Activated CD4-positive, alpha-beta T cell treated with anti-CD3 and anti-CD28 coated beads, Interleukin-2, amount 10 ng/mL, durations not matched to agents 24 days and 14 days (primary cell): ENCODE data around the gene PCSK6. TPM values are rescaled to one million over a fixed set of nuclear protein-coding genes. Genes with fewer than 3 reads are reported as not detected.
A peak's percentile ranks its signal among the peaks of the same experiment; 100 is the strongest.
"Not testable (repeated sequence)": the region's sequence is repeated elsewhere in the genome, so short reads cannot be mapped to it uniquely, and the experiment has no call there.

ENCODE experiments used
- DNase-seq: peaks from one replicate; pipeline ENCODE4 v3.0.0; 2022
- H3K27ac Mint-ChIP-seq: one replicate; pipeline ENCODE4 v1.8.0; 2022; ENCODE audit warnings: mild to moderate bottlenecking, mixed read lengths
- H3K27me3 Mint-ChIP-seq: one replicate; pipeline ENCODE4 v1.8.0; 2022; ENCODE audit warnings: mixed read lengths
- H3K36me3 Mint-ChIP-seq: one replicate; pipeline ENCODE4 v1.8.0; 2022; ENCODE audit warnings: low read depth, mild to moderate bottlenecking, mixed read lengths
- H3K4me1 Mint-ChIP-seq: one replicate; pipeline ENCODE4 v1.8.0; 2021; ENCODE audit warnings: mixed read lengths
- H3K4me3 Mint-ChIP-seq: one replicate; pipeline ENCODE4 v1.8.0; 2022; ENCODE audit warnings: mild to moderate bottlenecking, moderate library complexity, mixed read lengths
- H3K9me3 Mint-ChIP-seq: one replicate; pipeline ENCODE4 v1.8.0; 2021; ENCODE audit warnings: mixed read lengths
- intact Hi-C: fragments of 100-400 bp; cut with micrococcal nuclease; formaldehyde crosslinking; loops from one replicate; pipeline ENCODE4 v1.15.1; 2023
- total RNA-seq: library from RNA; stranded (reverse); gene quantifications from 2 replicates; pipeline ENCODE4 v1.2.3, GENCODE V29; 2022

The PCSK6 gene
- total RNA-seq, 1 donor from 2014 or later = 5.4 TPM

- intact Hi-C loops = no loop called here
- peaks cover 4% of the 10 kb centered on the region for H3K4me1 Mint-ChIP-seq
- H3K27me3 Mint-ChIP-seq = no peaks in the 10 kb centered on the region
- H3K9me3 Mint-ChIP-seq = no peaks in the 10 kb centered on the region
- no peak for DNase-seq
- no peaks in the 10 kb centered on the region for H3K36me3 Mint-ChIP-seq
- H3K4me3 Mint-ChIP-seq = no peak overlapping the region
- no peak overlapping the region for H3K27ac Mint-ChIP-seq
These were observed 12.8 kb downstream of the PCSK6 start for GRCh38 chr15:101476756-101477155.

GRCh38 chr15:101474983-101475382, 14.5 kb downstream of the PCSK6 start:
- peaks cover 7% of the 10 kb centered on the region for H3K27me3 Mint-ChIP-seq
- no peaks in the 10 kb centered on the region for H3K36me3 Mint-ChIP-seq
- H3K9me3 Mint-ChIP-seq = no peaks in the 10 kb centered on the region
- no peak overlapping the region for H3K27ac Mint-ChIP-seq
- intact Hi-C loops = no loop called here
- no peak overlapping the region for H3K4me3 Mint-ChIP-seq
- no peak for DNase-seq
- H3K4me1 Mint-ChIP-seq = peaks cover 2% of the 10 kb centered on the region

DNA sequence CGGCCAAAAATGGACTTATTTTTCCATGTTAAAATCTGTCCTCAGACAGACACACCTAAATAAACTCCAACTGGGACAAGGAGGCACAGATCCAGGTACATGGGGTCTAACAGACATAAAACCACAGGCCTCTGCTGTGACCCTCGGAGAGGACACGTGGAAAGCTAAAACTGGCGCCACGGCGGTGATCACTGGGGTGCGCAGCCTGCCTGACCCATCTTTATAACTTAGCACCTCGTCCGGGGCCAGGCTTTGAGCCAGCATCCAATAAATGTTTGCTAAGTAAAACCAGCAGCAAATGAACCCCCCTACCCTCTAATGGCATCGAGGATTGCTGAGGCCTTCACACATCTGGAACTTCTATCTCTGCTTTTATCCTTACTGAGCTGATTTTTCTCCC, 15.3 kb downstream of the PCSK6 start:
- Mint-ChIP-seq H3K9me3 (no peaks in the 10 kb centered on the region), H3K4me3 (no peak overlapping the region), H3K4me1 (peaks cover 2% of the 10 kb centered on the region), H3K27me3 (peaks cover 7% of the 10 kb centered on the region), H3K27ac (no peak overlapping the region), H3K36me3 (no peaks in the 10 kb centered on the region)
- intact Hi-C loops = no loop called here
- DNase-seq = no peak

- no peaks in the 10 kb centered on the region for H3K36me3 Mint-ChIP-seq
- H3K9me3 Mint-ChIP-seq = no peaks in the 10 kb centered on the region
- peaks cover 2% of the 10 kb centered on the region for H3K4me1 Mint-ChIP-seq
- no peak overlapping the region for H3K27ac Mint-ChIP-seq
- H3K27me3 Mint-ChIP-seq = peaks cover 10% of the 10 kb centered on the region
- H3K4me3 Mint-ChIP-seq = no peak overlapping the region
- intact Hi-C loops = no loop called here
- DNase-seq = no peak
These were observed 17.5 kb downstream of the PCSK6 start for GRCh38 chr15:101472033-101472432.

- Mint-ChIP-seq H3K27me3 (peaks cover 10% of the 10 kb centered on the region), H3K36me3 (no peaks in the 10 kb centered on the region), H3K4me3 (no peak overlapping the region), H3K4me1 (peaks cover 2% of the 10 kb centered on the region), H3K9me3 (no peaks in the 10 kb centered on the region), H3K27ac (no peak overlapping the region)
- no peak for DNase-seq
- intact Hi-C loops = no loop called here
These were observed 18.8 kb downstream of the PCSK6 start for GRCh38 chr15:101470548-101471239.

- Mint-ChIP-seq H3K27me3 (peaks cover 10% of the 10 kb centered on the region), H3K4me3 (no peak overlapping the region), H3K27ac (no peak overlapping the region), H3K36me3 (no peaks in the 10 kb centered on the region), H3K9me3 (no peaks in the 10 kb centered on the region), H3K4me1 (peaks cover 2% of the 10 kb centered on the region)
- DNase-seq = no peak
- intact Hi-C loops = no loop called here
These were observed 19.8 kb downstream of the PCSK6 start for GRCh38 chr15:101469520-101470288.

- DNase-seq = no peak
- Mint-ChIP-seq H3K27ac (no peak overlapping the region), H3K4me1 (peaks cover 17% of the 10 kb centered on the region), H3K27me3 (peaks cover 8% of the 10 kb centered on the region), H3K36me3 (peaks cover 3% of the 10 kb centered on the region), H3K9me3 (peaks cover 4% of the 10 kb centered on the region), H3K4me3 (no peak overlapping the region)
- intact Hi-C loops = no loop called here
These were observed 23.3 kb downstream of the PCSK6 start for GRCh38 chr15:101466188-101466587.

GRCh38 chr15:101464999-101465669, 24.4 kb downstream of the PCSK6 start:
- H3K9me3 Mint-ChIP-seq = peaks cover 4% of the 10 kb centered on the region
- H3K4me1 Mint-ChIP-seq = peaks cover 25% of the 10 kb centered on the region
- peaks cover 3% of the 10 kb centered on the region for H3K27me3 Mint-ChIP-seq
- no peak for DNase-seq
- peaks cover 3% of the 10 kb centered on the region for H3K36me3 Mint-ChIP-seq
- peak overlapping the region; percentile 2 for H3K27ac Mint-ChIP-seq
- intact Hi-C loops = loop anchor here (5.0 kb wide), 1 partner anchor 187 kb away; the partner anchor contains the start of gene TM2D3
- no peak overlapping the region for H3K4me3 Mint-ChIP-seq

- Mint-ChIP-seq H3K4me3 (no peak overlapping the region), H3K4me1 (peaks cover 30% of the 10 kb centered on the region), H3K27me3 (peaks cover 3% of the 10 kb centered on the region), H3K27ac (no peak overlapping the region), H3K9me3 (peaks cover 4% of the 10 kb centered on the region), H3K36me3 (peaks cover 3% of the 10 kb centered on the region)
- intact Hi-C loops = loop anchor here (5.0 kb wide), 1 partner anchor 188 kb away; the partner anchor contains the start of gene TM2D3
- DNase-seq = no peak
These were observed 25.1 kb downstream of the PCSK6 start for GRCh38 chr15:101464256-101464998.

DNA sequence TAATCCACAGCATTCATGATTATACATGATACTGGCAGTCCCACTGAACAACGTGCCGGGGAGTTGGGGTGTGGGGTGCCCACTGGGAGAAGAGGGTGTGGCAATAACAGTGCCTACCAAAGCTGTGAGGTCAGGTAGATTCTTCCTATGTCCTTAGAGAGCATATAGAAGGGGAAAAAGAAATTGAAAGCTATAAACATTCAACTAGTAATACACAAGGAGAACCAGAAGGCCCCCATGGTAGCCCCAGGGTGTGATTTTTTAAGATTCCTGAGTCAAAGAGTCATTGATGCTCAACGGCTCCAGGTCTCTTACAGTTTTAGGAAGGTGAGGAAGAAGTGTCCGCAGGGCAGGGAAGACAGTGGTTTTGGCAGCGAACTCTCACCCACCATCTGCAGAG, 25.8 kb downstream of the PCSK6 start:
- not testable (repeated sequence) for DNase-seq, H3K36me3 Mint-ChIP-seq, H3K9me3 Mint-ChIP-seq, H3K27ac Mint-ChIP-seq, H3K4me3 Mint-ChIP-seq, H3K27me3 Mint-ChIP-seq
- intact Hi-C loops = loop anchor here (5.0 kb wide), 1 partner anchor 189 kb away; the partner anchor contains the start of gene TM2D3
- H3K4me1 Mint-ChIP-seq = peaks cover 30% of the 10 kb centered on the region

GRCh38 chr15:101463270-101463669, 26.2 kb downstream of the PCSK6 start:
- H3K4me3 Mint-ChIP-seq = no peak overlapping the region
- H3K9me3 Mint-ChIP-seq = peaks cover 4% of the 10 kb centered on the region
- DNase-seq = no peak
- H3K27ac Mint-ChIP-seq = no peak overlapping the region
- H3K36me3 Mint-ChIP-seq = peaks cover 3% of the 10 kb centered on the region
- H3K4me1 Mint-ChIP-seq = peaks cover 30% of the 10 kb centered on the region
- no peaks in the 10 kb centered on the region for H3K27me3 Mint-ChIP-seq
- intact Hi-C loops = loop anchor here (5.0 kb wide), 1 partner anchor 189 kb away; the partner anchor contains the start of gene TM2D3

GRCh38 chr15:101461097-101461496, 28.4 kb downstream of the PCSK6 start:
- H3K36me3 Mint-ChIP-seq = peaks cover 3% of the 10 kb centered on the region
- peaks cover 4% of the 10 kb centered on the region for H3K9me3 Mint-ChIP-seq
- H3K27ac Mint-ChIP-seq = peak overlapping the region; percentile 86
- no peaks in the 10 kb centered on the region for H3K27me3 Mint-ChIP-seq
- peaks cover 30% of the 10 kb centered on the region for H3K4me1 Mint-ChIP-seq
- intact Hi-C loops = loop anchor here (1.0 to 5.0 kb wide), 2 partner anchors 191 to 255 kb away; partner anchors contain the start of gene TM2D3
- H3K4me3 Mint-ChIP-seq = peak overlapping the region; percentile 47
- DNase-seq = no peak

DNA sequence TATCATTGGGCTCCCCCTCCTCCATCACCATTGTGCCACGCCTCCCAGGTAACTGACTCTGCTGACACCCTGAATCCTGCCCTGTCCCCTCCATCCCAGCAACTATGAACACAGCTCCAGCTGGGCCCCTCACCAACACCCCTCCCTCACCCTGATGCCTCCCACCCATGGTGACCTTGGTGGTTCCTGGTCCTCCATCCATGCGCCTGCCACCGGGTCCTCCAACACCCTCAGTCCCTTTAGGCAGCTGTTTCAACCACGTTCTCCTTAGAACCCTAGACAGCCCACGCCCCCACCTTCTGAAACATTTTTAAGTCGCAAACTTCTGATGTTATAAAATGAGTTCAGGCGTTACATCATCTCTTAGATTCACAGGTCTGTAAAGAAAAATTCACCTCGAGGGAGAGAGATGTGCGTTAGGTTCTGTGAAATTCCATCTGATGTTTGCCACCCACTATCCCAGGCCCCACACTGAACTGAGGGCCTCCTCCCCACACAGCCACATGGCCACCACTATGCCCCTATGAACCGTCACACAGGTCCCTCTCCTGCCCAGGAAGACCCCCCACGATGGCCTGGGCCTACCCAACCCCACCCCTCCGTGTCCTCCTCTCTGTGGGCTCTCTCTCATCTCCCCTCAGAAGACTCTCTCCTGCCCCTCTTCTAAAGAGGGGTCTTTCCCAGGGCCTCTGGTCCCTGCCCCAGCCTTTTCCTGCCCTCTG, 29.8 kb downstream of the PCSK6 start:
- no peak for DNase-seq
- peaks cover 39% of the 10 kb centered on the region for H3K4me1 Mint-ChIP-seq
- no peaks in the 10 kb centered on the region for H3K27me3 Mint-ChIP-seq
- H3K4me3 Mint-ChIP-seq = no peak overlapping the region
- H3K27ac Mint-ChIP-seq = peak overlapping the region; percentile 80
- peaks cover 4% of the 10 kb centered on the region for H3K9me3 Mint-ChIP-seq
- H3K36me3 Mint-ChIP-seq = peaks cover 3% of the 10 kb centered on the region
- intact Hi-C loops = loop anchor here (5.0 kb wide), 1 partner anchor 193 kb away; the partner anchor contains the start of gene TM2D3
